Uterus (tissue), 4 donors: ENCODE data around the gene CDKAL1. TPM values are rescaled to one million over a fixed set of nuclear protein-coding genes. Genes with fewer than 3 reads are reported as not detected.
"Not testable (repeated sequence)": the region's sequence is repeated elsewhere in the genome, so short reads cannot be mapped to it uniquely, and the experiment has no call there.

ENCODE experiments used
- DNase-seq, 2 donors: peaks; one replicate each; pipeline ENCODE4 v3.0.0-alpha.2; 2019 to 2020
- H3K27ac ChIP-seq, 2 donors: fragments of 200-600 bp; sonication (generic); 1 replicate in 1 of 2; 2 replicates in 1 of 2; pipeline ENCODE4 v1.5.1; 2016 to 2018
- H3K27me3 ChIP-seq, 2 donors: fragments of 200-600 bp; sonication (generic); one replicate each; pipeline ENCODE4 v1.5.1; 2018 to 2019; ENCODE audit warnings: control low read depth in 1 of 2
- H3K36me3 ChIP-seq, 2 donors: fragments of 200-600 bp; sonication (generic); one replicate each; pipeline ENCODE4 v1.5.1; 2019; ENCODE audit warnings: control low read depth in 1 of 2
- H3K4me1 ChIP-seq, 2 donors: fragments of 200-600 bp; sonication (generic); one replicate each; pipeline ENCODE4 v1.5.1; 2018 to 2019; ENCODE audit warnings: control low read depth in 1 of 2
- H3K4me3 ChIP-seq, 2 donors: fragments of 200-600 bp; sonication (generic); 1 replicate in 1 of 2; 2 replicates in 1 of 2; pipeline ENCODE4 v1.5.1; 2018 to 2019; ENCODE audit warnings: mild to moderate bottlenecking in 1 of 2
- H3K9me3 ChIP-seq, 2 donors: fragments of 200-600 bp; sonication (generic); one replicate each; pipeline ENCODE4 v1.5.1; 2019; ENCODE audit warnings: control low read depth in 1 of 2
- POLR2A ChIP-seq, 2 donors: fragments of 450-650 bp; IDR thresholded peaks; one replicate each; pipeline ENCODE4 v1.6.1; 2016; ENCODE audit warnings: antibody characterized with exemption in 2 of 2, mild to moderate bottlenecking in 1 of 2, moderate library complexity in 1 of 2
- intact Hi-C: fragments of 100-400 bp; cut with DNase I; formaldehyde crosslinking; loops from one replicate; pipeline ENCODE4 v1.15.1; 2023; ENCODE audit warnings: low total_unique reads
- total RNA-seq, 4 donors: library from RNA; depleted of rRNA in 3 of 4; stranded (reverse); fragments of >200 nt in 3 of 4; gene quantifications; one replicate each; pipeline versions ENCODE4 v1.1.0 to v1.2.4, GENCODE V29; 2014 to 2023
- TF ChIP-seq, protein P1 (sequence below), 4 experiments: fragments of 200-600 bp in 2 of 4; fragments of 450-650 bp in 2 of 4; sonication (generic) in 2 of 4; IDR thresholded peaks; one replicate each; pipeline ENCODE4 v1.5.1; 2016 to 2019; ENCODE audit warnings: antibody characterized with exemption in 4 of 4, mild to moderate bottlenecking in 2 of 4, moderate library complexity in 1 of 4
- donor health status: DM: yes; HTN: yes; CAD: no.

The CDKAL1 gene
- total RNA-seq, 4 donors from 2014 or later, result 5.0 to 51.7 (median 18.9) TPM

DNA sequence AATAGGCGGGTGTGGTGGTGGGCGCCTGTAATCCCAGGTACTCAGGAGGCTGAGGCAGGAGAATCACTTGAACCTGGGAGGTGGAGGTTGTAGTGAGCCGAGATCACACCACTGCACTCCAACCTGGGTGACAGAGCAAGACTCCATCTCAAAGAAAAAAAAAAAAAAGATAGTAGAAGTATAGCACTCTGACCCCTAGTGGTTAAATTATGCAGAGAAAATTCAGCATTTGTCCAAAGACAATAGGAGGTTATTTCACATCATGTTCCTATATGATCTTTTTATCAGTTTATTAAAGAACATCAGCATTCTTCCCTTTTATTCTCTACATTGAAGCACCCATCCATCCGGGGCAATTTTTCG is 5.2 kb upstream of the CDKAL1 start:
- H3K4me3 ChIP-seq, H3K36me3 ChIP-seq, H3K27me3 ChIP-seq, H3K9me3 ChIP-seq, DNase-seq, H3K4me1 ChIP-seq, H3K27ac ChIP-seq: not testable (repeated sequence)
- TF ChIP-seq, protein P1, sequence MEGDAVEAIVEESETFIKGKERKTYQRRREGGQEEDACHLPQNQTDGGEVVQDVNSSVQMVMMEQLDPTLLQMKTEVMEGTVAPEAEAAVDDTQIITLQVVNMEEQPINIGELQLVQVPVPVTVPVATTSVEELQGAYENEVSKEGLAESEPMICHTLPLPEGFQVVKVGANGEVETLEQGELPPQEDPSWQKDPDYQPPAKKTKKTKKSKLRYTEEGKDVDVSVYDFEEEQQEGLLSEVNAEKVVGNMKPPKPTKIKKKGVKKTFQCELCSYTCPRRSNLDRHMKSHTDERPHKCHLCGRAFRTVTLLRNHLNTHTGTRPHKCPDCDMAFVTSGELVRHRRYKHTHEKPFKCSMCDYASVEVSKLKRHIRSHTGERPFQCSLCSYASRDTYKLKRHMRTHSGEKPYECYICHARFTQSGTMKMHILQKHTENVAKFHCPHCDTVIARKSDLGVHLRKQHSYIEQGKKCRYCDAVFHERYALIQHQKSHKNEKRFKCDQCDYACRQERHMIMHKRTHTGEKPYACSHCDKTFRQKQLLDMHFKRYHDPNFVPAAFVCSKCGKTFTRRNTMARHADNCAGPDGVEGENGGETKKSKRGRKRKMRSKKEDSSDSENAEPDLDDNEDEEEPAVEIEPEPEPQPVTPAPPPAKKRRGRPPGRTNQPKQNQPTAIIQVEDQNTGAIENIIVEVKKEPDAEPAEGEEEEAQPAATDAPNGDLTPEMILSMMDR (IDR thresholded peaks at IDR 0.05), result peak; percentile 34 to 49 (median 40)
- intact Hi-C loops, result loop anchor here (5.0 kb wide), 1 partner anchor 237 kb away; no protein-coding TSS in a partner anchor

DNA sequence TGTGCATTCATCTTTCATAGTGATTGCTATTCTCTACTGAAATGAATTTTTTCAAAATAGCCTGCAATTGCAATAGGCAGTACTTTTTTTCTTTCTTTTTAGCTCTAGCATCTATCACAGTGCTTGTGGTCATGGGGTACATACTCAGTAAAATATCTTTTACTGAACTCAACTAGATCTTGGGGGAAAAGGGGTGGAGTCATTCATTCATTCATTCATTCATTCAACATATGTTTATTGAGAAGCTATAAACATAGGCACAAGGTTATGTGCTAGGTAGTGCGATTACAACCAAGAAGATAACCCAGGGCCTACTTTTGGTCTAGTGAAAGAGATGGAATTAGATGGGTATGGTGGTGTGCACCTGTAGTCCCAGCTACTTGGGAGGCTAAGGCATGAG is 1.4 kb upstream of the CDKAL1 start:
- intact Hi-C loops, result no loop called here
- no peaks in the 10 kb centered on the region for H3K4me1 ChIP-seq
- no peak overlapping the region for H3K27ac ChIP-seq
- TF ChIP-seq, protein P1 (IDR thresholded peaks at IDR 0.05), result no peak
- TF ChIP-seq POLR2A (IDR thresholded peaks at IDR 0.05), result no peak
- no peaks in the 10 kb centered on the region for H3K9me3 ChIP-seq
- H3K27me3 ChIP-seq, result no peaks in the 10 kb centered on the region
- DNase-seq, result no peak
- H3K36me3 ChIP-seq, result no peaks in the 10 kb centered on the region
- H3K4me3 ChIP-seq, result no peak overlapping the region

DNA sequence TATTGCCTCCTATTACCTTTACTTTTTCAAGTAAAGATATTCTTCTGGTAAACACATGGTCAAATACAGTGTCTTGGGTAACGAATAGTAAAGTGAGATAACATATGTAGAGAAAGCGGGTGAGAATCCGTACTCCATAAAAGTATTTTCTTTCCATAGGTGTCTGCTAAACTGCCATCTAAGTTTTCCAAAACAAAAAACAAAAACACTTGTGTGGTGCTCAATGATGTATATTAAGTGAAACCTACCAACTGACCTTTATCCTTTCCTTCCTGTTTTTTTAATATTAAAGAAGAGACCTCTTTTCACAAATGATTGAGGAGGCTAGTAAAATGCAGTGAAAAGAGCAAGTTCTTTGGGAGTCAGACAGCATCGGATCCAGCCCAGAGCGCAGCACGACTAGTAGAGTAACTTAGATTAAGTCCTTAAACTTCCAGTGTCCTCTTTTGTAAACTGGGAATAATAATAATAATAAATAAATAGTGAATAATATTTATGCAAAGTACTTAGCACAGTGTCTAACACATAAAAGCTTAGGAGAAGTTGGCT is 437 bp upstream of the CDKAL1 start:
- intact Hi-C loops, result no loop called here
- Histone ChIP-seq H3K4me3 (peak overlapping the region; percentile 49 to 74), H3K9me3 (no peaks in the 10 kb centered on the region), H3K4me1 (no peaks in the 10 kb centered on the region), H3K36me3 (no peaks in the 10 kb centered on the region), H3K27me3 (no peaks in the 10 kb centered on the region), H3K27ac (peak overlapping the region; percentile 80 to 85)
- no peak for TF ChIP-seq POLR2A (IDR thresholded peaks at IDR 0.05)
- TF ChIP-seq, protein P1 (IDR thresholded peaks at IDR 0.05), result no peak
- DNase-seq, result no peak

DNA sequence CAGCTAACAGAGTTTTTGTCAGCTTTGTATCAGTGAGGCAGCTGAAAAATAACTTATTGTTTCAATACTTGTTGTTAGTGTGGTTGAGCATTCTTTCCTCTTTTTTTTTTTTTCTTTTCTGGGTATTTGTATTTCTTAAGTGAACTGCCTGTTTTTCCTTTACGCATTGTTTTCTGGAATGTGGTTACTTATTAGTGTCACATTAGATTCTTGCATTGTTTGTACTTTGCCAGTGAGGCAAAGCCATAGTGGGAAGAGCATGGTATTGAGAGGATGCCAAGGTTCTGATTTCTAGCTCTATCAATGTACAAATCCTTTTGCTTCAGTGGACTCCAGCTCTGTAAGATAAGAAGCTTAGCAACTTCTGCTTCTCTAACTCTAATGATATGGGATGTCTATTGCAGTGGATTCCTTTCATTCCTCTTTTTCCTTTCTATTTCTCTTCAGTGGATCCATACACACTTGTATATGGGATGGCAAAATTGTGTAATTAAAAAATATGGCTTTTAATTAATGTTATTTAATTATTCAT is 3.9 kb downstream of the CDKAL1 start:
- TF ChIP-seq, protein P1 (IDR thresholded peaks at IDR 0.05), result no peak
- TF ChIP-seq POLR2A (IDR thresholded peaks at IDR 0.05), result no peak
- Histone ChIP-seq H3K27me3 (no peaks in the 10 kb centered on the region), H3K27ac (no peak overlapping the region), H3K4me3 (no peak overlapping the region), H3K4me1 (peaks cover 0 to 5% of the 10 kb centered on the region in 2 donors), H3K36me3 (no peaks in the 10 kb centered on the region), H3K9me3 (no peaks in the 10 kb centered on the region)
- intact Hi-C loops, result no loop called here
- DNase-seq, result no peak

DNA sequence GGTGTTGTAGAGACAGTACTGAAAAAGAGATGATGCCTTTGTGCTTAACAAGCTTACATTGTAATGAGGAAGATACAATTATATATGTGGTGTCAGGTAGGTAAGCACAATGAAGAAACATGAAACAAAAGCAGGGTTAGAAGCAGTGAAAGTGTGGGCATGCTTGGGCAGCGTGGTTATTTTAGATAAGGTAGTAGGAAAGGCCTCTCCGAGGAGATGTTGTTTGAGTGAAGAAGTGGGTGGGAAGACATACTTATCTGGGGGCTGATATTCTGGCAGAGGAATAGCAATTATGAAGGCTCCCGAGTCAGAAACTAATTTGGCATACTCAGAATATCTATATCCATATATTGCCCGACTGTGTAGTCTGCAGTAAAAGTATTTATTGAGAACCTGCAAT is 4.7 kb downstream of the CDKAL1 start:
- intact Hi-C loops, result no loop called here
- no peak overlapping the region for H3K27ac ChIP-seq
- H3K36me3 ChIP-seq, result no peaks in the 10 kb centered on the region
- no peak for DNase-seq
- H3K4me1 ChIP-seq, result peaks cover 0 to 6% of the 10 kb centered on the region in 2 donors
- no peaks in the 10 kb centered on the region for H3K9me3 ChIP-seq
- no peak overlapping the region for H3K4me3 ChIP-seq
- no peak for TF ChIP-seq POLR2A (IDR thresholded peaks at IDR 0.05)
- TF ChIP-seq, protein P1 (IDR thresholded peaks at IDR 0.05), result no peak
- H3K27me3 ChIP-seq, result no peaks in the 10 kb centered on the region
